ENCODE results near the gene PRRT1B.

DNA sequence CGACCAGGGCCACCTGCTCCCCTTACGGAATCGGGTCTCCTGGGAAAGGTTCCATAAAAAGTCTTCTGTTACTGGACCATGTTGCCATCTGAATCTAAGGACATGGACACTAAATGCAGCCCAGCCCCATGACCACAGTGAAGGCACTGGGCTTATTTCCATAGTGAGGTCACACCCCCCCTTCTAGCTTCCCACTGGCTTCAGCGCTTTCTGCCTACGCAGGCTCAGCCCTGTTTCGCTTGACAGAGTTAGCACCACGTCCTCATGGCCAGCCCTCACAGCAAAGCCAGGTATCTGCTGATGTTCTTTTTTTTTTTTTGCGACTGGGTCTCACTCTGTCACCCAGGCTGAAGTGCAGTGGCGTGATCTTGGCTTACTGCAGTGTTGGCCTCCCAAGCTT is 28.4 kb upstream of the PRRT1B start:
- TF ChIP-seq, protein P1, sequence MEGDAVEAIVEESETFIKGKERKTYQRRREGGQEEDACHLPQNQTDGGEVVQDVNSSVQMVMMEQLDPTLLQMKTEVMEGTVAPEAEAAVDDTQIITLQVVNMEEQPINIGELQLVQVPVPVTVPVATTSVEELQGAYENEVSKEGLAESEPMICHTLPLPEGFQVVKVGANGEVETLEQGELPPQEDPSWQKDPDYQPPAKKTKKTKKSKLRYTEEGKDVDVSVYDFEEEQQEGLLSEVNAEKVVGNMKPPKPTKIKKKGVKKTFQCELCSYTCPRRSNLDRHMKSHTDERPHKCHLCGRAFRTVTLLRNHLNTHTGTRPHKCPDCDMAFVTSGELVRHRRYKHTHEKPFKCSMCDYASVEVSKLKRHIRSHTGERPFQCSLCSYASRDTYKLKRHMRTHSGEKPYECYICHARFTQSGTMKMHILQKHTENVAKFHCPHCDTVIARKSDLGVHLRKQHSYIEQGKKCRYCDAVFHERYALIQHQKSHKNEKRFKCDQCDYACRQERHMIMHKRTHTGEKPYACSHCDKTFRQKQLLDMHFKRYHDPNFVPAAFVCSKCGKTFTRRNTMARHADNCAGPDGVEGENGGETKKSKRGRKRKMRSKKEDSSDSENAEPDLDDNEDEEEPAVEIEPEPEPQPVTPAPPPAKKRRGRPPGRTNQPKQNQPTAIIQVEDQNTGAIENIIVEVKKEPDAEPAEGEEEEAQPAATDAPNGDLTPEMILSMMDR (conservative IDR thresholded peaks at IDR 0.05) = no peak
- no peak for TF ChIP-seq ZFX (IDR thresholded peaks at IDR 0.05)
